SH-SY5Y (cell line): ENCODE results near the gene CAMP.

Source experiments
- GATA2 ChIP-seq: IDR thresholded peaks from 2 replicates; pipeline ENCODE4 v1.6.1; 2011; ENCODE audit warnings: mild to moderate bottlenecking, low read depth, low read length
- GATA3 ChIP-seq: IDR thresholded peaks from 2 replicates; pipeline ENCODE4 v1.6.1; 2011; ENCODE audit warnings: low read depth, mild to moderate bottlenecking, low read length, moderate library complexity

GRCh38 chr3:48225587-48225986 is 2.3 kb downstream of the CAMP start:
- no peak for TF ChIP-seq GATA2
- TF ChIP-seq GATA3, result no peak
